HepG2 (cell line): ENCODE results near the gene HNF1B. TPM values are rescaled to one million over a fixed set of nuclear protein-coding genes. Genes with fewer than 3 reads are reported as not detected.

Experiments
- ATAC-seq: fragments of 200-7000 bp; cut with Tn5 transposase; 3 replicates; pipeline ENCODE4 v1.9.1; 2020; ENCODE audit warnings: mild to moderate bottlenecking, moderate library complexity
- BruUV-seq: library from RNA; stranded (reverse); fragments of 400-500 nt; replicated peaks from 2 replicates; lab custom pipeline; 2021; lab: Mats Ljungman, UMichigan
- CTCF ChIA-PET: fragments of 300-600 bp; formaldehyde crosslinking; extraction: SDS; loops from one replicate; lab custom pipeline; 2021; ENCODE audit warnings: low total read pairs, inconsistent platforms, low intra/inter-chr PET ratio; lab: Yijun Ruan, JAX
- POLR2A ChIA-PET: fragments of 350-600 bp; sonication (Branson Sonifier 250); formaldehyde crosslinking; loops from one replicate; lab custom pipeline; 2020; ENCODE audit warnings: antibody characterized with exemption, inconsistent platforms; lab: Yijun Ruan, JAX
- DNase-seq: peaks from one replicate; pipeline ENCODE4 v3.0.0-alpha.2; 2015; ENCODE audit warnings: low spot score
- FAIRE-seq: peaks from 3 replicates; lab custom pipeline; 2011; peaks lifted over from hg19 to GRCh38; lab: Jason Lieb, UNC
- H2AFZ ChIP-seq: one replicate; pipeline ENCODE4 v1.6.1; 2011; ENCODE audit warnings: low read length, inconsistent platforms
- H3K27ac ChIP-seq: fragments of 300-600 bp; 3 replicates; pipeline ENCODE4 v1.8.0; 2011; ENCODE audit warnings: mixed run types, mild to moderate bottlenecking, mixed read lengths, low read length, inconsistent platforms; ENCODE audit not compliant: insufficient read depth; ENCODE audit errors: extremely low read length
- H3K27me3 ChIP-seq, 2 experiments: fragments of 200-600 bp in 1 of 2; 2 replicates in 1 of 2; 3 replicates in 1 of 2; pipeline versions ENCODE4 v1.6.0 to v1.8.0; 2011; ENCODE audit warnings: low read length in 2 of 2, mild to moderate bottlenecking in 2 of 2, moderate library complexity in 2 of 2, inconsistent platforms in 1 of 2; ENCODE audit not compliant: insufficient read depth in 2 of 2, control insufficient read depth in 1 of 2
- H3K36me3 ChIP-seq, 2 experiments: fragments of 200-600 bp in 1 of 2; replicated peaks in 1 of 2; 2 replicates in 1 of 2; 3 replicates in 1 of 2; pipeline versions ENCODE4 v1.5.1 to v1.8.0; 2011; ENCODE audit warnings: low read length in 2 of 2, inconsistent platforms in 1 of 2; ENCODE audit not compliant: insufficient read depth in 2 of 2, control insufficient read depth in 1 of 2
- H3K4me1 ChIP-seq: 2 replicates; pipeline ENCODE4 v1.5.1; 2012; ENCODE audit warnings: low read length, inconsistent platforms; ENCODE audit not compliant: insufficient read depth
- H3K4me2 ChIP-seq: 2 replicates; pipeline ENCODE4 v1.6.0; 2011; ENCODE audit warnings: low read depth, low read length, inconsistent platforms
- H3K4me3 ChIP-seq, 3 experiments: fragments of 200-600 bp in 1 of 3; sonication (generic), shearing (Covaris generic) in 1 of 3; replicated peaks in 1 of 3; 2 replicates each; pipeline ENCODE4 v1.5.1; 2011 to 2016; ENCODE audit warnings: low read length in 3 of 3, inconsistent platforms in 2 of 3, low read depth in 2 of 3, mild to moderate bottlenecking in 2 of 3, control low read depth in 1 of 3, mixed read lengths in 1 of 3; ENCODE audit not compliant: insufficient read depth in 1 of 3
- H3K79me2 ChIP-seq: one replicate; pipeline ENCODE4 v1.6.1; 2011; ENCODE audit warnings: low read length, inconsistent platforms; ENCODE audit not compliant: insufficient read depth
- H3K9ac ChIP-seq: 2 replicates; pipeline ENCODE4 v1.6.0; 2011; ENCODE audit warnings: mild to moderate bottlenecking, low read depth, low read length, inconsistent platforms; ENCODE audit not compliant: insufficient read depth
- H3K9me3 ChIP-seq: 2 replicates; pipeline ENCODE4 v1.5.1; 2012; ENCODE audit warnings: mild to moderate bottlenecking, low read length
- H4K20me1 ChIP-seq: 2 replicates; pipeline ENCODE4 v1.6.0; 2011; ENCODE audit warnings: inconsistent platforms, mild to moderate bottlenecking, low read length, moderate library complexity; ENCODE audit not compliant: insufficient read depth
- AGO1 ChIP-seq: fragments of 200-400 bp; formaldehyde crosslinking; IDR thresholded peaks from 2 replicates; pipeline ENCODE4 v1.6.1; 2017; ENCODE audit warnings: mild to moderate bottlenecking, low read depth, low read length, moderate library complexity; ENCODE audit not compliant: poor library complexity, severe bottlenecking
- ELF3 ChIP-seq: IDR thresholded peaks from 2 replicates; pipeline ENCODE4 v1.6.1; 2016; ENCODE audit warnings: missing genetic modification reagents, missing compliant biosample characterization
- HMGA1 ChIP-seq: sonication (generic); formaldehyde crosslinking; conservative IDR thresholded peaks from 2 replicates; pipeline ENCODE4 v1.4.0; 2020; ENCODE audit warnings: missing genetic modification reagents
- MEIS1 ChIP-seq: sonication (generic); formaldehyde crosslinking; IDR thresholded peaks from 2 replicates; pipeline ENCODE4 v1.9.0; 2021; ENCODE audit warnings: mild to moderate bottlenecking, missing genetic modification reagents, moderate library complexity, borderline replicate concordance
- MZF1 ChIP-seq: sonication (generic); formaldehyde crosslinking; IDR thresholded peaks from 2 replicates; pipeline ENCODE4 v1.8.1; 2023; ENCODE audit warnings: mild to moderate bottlenecking, missing genetic modification reagents, borderline replicate concordance
- STAG1 ChIP-seq: sonication (generic); formaldehyde crosslinking; IDR thresholded peaks from 2 replicates; pipeline ENCODE4 v1.4.0; 2020; ENCODE audit warnings: missing genetic modification reagents
- SYNCRIP ChIP-seq: fragments of 200-400 bp; formaldehyde crosslinking; IDR thresholded peaks from 2 replicates; pipeline ENCODE4 v1.6.1; 2018; ENCODE audit warnings: mild to moderate bottlenecking, low read depth, low read length; ENCODE audit not compliant: insufficient read depth
- ZFP36 ChIP-seq: fragments of 150-350 bp; IDR thresholded peaks from 2 replicates; pipeline ENCODE4 v1.6.1; 2018; ENCODE audit warnings: borderline replicate concordance, low read length, low read depth; ENCODE audit not compliant: partially characterized antibody
- ZNF468 ChIP-seq: sonication (generic); formaldehyde crosslinking; IDR thresholded peaks from 2 replicates; pipeline ENCODE4 v1.8.0; 2022; ENCODE audit warnings: mild to moderate bottlenecking, moderate library complexity, missing genetic modification reagents
- WGBS: methylation state at CpG from one replicate; pipeline ENCODE4 v1.1.6; 2017; ENCODE audit warnings: low lambda C conversion rate; 5-methylcytosine and 5-hydroxymethylcytosine counted together
- in situ Hi-C: cut with HindIII; loops from 2 replicates; pipeline ENCODE4 v1.10.0; 2017; ENCODE audit warnings: low pct_unique_long_range_greater_than_20kb; ENCODE audit not compliant: extremely low pct_ligation_motif_present
- intact Hi-C: fragments of 100-400 bp; cut with micrococcal nuclease; formaldehyde crosslinking; loops from one replicate; pipeline ENCODE4 v1.10.0; 2022; ENCODE audit not compliant: unreplicated experiment
- polyA plus RNA-seq, 8 experiments: library from polyadenylated mRNA; depleted of rRNA in 3 of 8; stranded (reverse) in 7 of 8; unstranded in 1 of 8; fragments of >200 nt; fragmentation: Illumina TruSeq in 4 of 8; extraction: Trizol in 4 of 8; gene quantifications; 2 replicates each; pipeline versions ENCODE4 v1.2.1 to v1.2.3, GENCODE V29; 2011 to 2016; ENCODE audit warnings: low read depth in 4 of 8, missing spikeins in 1 of 8, mixed read lengths in 1 of 8; ENCODE audit not compliant: insufficient read depth in 1 of 8
- total RNA-seq, 5 experiments: library from RNA; depleted of rRNA; stranded (reverse); fragments of >200 nt; fragmentation: Illumina TruSeq; extraction: Trizol; gene quantifications; 2 replicates each; pipeline ENCODE4 v1.2.3, GENCODE V29; 2016; ENCODE audit warnings: low read depth in 1 of 5
- TF ChIP-seq, protein P1 (sequence below): fragments of 450-650 bp; IDR thresholded peaks from 2 replicates; pipeline ENCODE4 v1.6.1; 2016
- TF ChIP-seq, protein P2 (sequence below): sonication (generic); formaldehyde crosslinking; conservative IDR thresholded peaks from 2 replicates; pipeline ENCODE4 v1.4.0; 2020; ENCODE audit warnings: missing genetic modification reagents
- TF ChIP-seq, protein P3 (sequence below): sonication (generic); formaldehyde crosslinking; IDR thresholded peaks from 2 replicates; pipeline ENCODE4 v1.8.0; 2022; ENCODE audit warnings: missing genetic modification reagents, low read depth, mild to moderate bottlenecking, borderline replicate concordance
- TF ChIP-seq, protein P4 (sequence below): sonication (generic); formaldehyde crosslinking; IDR thresholded peaks from 2 replicates; pipeline ENCODE4 v1.9.0; 2022; ENCODE audit warnings: missing genetic modification reagents, mild to moderate bottlenecking, borderline replicate concordance
- TF ChIP-seq, protein P5 (sequence below): IDR thresholded peaks from 2 replicates; pipeline ENCODE4 v1.6.1; 2016; ENCODE audit warnings: low read depth, control low read depth
- TF ChIP-seq, protein P6 (sequence below): sonication (generic); formaldehyde crosslinking; IDR thresholded peaks from 2 replicates; pipeline ENCODE4 v1.4.0; 2020; ENCODE audit warnings: missing genetic modification reagents

HNF1B gene
- total and polyA plus RNA-seq, 2 of the 13 experiments (the other 11 are each of a cell fraction or from before 2014, with no cell fraction given) = 1.9 to 5.3 TPM

DNA sequence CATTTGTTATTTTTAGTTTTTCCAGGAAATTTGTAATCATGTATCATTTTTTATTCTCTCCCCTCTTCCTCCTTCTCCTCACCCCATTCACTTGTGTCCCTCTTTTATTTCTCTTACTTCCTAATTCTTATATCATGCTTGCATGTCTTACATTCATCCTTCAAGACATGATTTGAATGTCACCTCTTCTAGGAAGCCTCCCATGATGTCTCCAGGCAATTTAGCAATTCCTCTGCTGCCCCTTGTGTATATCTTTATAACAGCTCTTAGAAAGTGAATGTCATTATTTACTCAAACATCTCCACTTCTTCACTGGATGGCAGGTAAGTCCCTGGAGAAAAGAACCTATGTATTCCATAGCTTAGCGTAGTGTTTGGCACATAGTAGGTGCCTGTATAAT lies 7.8 kb downstream of the HNF1B start:
- Histone ChIP-seq H3K27me3 (no peaks in the 10 kb centered on the region), H2AFZ (no peak overlapping the region), H3K9ac (no peak overlapping the region), H3K4me2 (no peak overlapping the region), H3K4me1 (peaks cover 51% of the 10 kb centered on the region), H3K4me3 (no peak overlapping the region), H3K79me2 (peaks cover 26% of the 10 kb centered on the region), H3K27ac (no peak overlapping the region), H3K9me3 (no peaks in the 10 kb centered on the region), H4K20me1 (no peaks in the 10 kb centered on the region), H3K36me3 (peaks cover 10 to 22% of the 10 kb centered on the region in 2 experiments)
- ChIA-PET CTCF (interaction anchor here (1.1 kb wide), 1 partner anchor 87 kb away, joined by 4 read pairs; no protein-coding TSS in a partner anchor), POLR2A (interaction anchor here (1.2 to 2.1 kb wide), 3 partner anchors 9 to 29 kb away, joined by 3 to 8 read pairs (median 4); no protein-coding TSS in a partner anchor)
- ATAC-seq (no peak), DNase-seq (peak; percentile 36), FAIRE-seq (no peak)
- in situ Hi-C loops (no loop called here), intact Hi-C loops (no loop called here)
- WGBS = 100% methylated on average over 1 of the region's 1 CpG
- BruUV-seq = no TSS peak
- no peak for TF ChIP-seq MEIS1 (CRISPR knock-in tag)
- TF ChIP-seq, protein P1, sequence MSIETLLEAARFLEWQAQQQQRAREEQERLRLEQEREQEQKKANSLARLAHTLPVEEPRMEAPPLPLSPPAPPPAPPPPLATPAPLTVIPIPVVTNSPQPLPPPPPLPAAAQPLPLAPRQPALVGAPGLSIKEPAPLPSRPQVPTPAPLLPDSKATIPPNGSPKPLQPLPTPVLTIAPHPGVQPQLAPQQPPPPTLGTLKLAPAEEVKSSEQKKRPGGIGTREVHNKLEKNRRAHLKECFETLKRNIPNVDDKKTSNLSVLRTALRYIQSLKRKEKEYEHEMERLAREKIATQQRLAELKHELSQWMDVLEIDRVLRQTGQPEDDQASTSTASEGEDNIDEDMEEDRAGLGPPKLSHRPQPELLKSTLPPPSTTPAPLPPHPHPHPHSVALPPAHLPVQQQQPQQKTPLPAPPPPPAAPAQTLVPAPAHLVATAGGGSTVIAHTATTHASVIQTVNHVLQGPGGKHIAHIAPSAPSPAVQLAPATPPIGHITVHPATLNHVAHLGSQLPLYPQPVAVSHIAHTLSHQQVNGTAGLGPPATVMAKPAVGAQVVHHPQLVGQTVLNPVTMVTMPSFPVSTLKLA = no peak
- TF ChIP-seq ZNF468 (CRISPR knock-in tag) = no peak
- no peak for TF ChIP-seq ELF3
- TF ChIP-seq, protein P2, sequence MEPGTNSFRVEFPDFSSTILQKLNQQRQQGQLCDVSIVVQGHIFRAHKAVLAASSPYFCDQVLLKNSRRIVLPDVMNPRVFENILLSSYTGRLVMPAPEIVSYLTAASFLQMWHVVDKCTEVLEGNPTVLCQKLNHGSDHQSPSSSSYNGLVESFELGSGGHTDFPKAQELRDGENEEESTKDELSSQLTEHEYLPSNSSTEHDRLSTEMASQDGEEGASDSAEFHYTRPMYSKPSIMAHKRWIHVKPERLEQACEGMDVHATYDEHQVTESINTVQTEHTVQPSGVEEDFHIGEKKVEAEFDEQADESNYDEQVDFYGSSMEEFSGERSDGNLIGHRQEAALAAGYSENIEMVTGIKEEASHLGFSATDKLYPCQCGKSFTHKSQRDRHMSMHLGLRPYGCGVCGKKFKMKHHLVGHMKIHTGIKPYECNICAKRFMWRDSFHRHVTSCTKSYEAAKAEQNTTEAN (CRISPR knock-in tag) = no peak
- no peak for TF ChIP-seq HMGA1 (CRISPR knock-in tag)
- no peak for TF ChIP-seq MZF1
- TF ChIP-seq, protein P3, sequence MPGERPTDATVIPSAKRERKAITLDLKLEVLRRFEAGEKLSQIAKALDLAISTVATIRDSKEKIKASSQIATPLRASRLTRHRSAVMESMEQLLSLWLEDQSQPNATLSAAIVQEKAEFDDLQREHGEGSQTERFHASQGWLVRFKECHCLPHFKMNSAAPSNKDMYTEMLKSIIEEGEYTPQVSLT = no peak
- TF ChIP-seq ZFP36 = peak; percentile 98
- TF ChIP-seq STAG1 (CRISPR knock-in tag) = peak; percentile 35
- TF ChIP-seq SYNCRIP = no peak
- TF ChIP-seq, protein P4, sequence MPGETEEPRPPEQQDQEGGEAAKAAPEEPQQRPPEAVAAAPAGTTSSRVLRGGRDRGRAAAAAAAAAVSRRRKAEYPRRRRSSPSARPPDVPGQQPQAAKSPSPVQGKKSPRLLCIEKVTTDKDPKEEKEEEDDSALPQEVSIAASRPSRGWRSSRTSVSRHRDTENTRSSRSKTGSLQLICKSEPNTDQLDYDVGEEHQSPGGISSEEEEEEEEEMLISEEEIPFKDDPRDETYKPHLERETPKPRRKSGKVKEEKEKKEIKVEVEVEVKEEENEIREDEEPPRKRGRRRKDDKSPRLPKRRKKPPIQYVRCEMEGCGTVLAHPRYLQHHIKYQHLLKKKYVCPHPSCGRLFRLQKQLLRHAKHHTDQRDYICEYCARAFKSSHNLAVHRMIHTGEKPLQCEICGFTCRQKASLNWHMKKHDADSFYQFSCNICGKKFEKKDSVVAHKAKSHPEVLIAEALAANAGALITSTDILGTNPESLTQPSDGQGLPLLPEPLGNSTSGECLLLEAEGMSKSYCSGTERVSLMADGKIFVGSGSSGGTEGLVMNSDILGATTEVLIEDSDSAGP (CRISPR knock-in tag) = no peak
- no peak for TF ChIP-seq AGO1
- TF ChIP-seq, protein P5, sequence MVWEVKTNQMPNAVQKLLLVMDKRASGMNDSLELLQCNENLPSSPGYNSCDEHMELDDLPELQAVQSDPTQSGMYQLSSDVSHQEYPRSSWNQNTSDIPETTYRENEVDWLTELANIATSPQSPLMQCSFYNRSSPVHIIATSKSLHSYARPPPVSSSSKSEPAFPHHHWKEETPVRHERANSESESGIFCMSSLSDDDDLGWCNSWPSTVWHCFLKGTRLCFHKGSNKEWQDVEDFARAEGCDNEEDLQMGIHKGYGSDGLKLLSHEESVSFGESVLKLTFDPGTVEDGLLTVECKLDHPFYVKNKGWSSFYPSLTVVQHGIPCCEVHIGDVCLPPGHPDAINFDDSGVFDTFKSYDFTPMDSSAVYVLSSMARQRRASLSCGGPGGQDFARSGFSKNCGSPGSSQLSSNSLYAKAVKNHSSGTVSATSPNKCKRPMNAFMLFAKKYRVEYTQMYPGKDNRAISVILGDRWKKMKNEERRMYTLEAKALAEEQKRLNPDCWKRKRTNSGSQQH (CRISPR knock-in tag) = no peak
- TF ChIP-seq, protein P6, sequence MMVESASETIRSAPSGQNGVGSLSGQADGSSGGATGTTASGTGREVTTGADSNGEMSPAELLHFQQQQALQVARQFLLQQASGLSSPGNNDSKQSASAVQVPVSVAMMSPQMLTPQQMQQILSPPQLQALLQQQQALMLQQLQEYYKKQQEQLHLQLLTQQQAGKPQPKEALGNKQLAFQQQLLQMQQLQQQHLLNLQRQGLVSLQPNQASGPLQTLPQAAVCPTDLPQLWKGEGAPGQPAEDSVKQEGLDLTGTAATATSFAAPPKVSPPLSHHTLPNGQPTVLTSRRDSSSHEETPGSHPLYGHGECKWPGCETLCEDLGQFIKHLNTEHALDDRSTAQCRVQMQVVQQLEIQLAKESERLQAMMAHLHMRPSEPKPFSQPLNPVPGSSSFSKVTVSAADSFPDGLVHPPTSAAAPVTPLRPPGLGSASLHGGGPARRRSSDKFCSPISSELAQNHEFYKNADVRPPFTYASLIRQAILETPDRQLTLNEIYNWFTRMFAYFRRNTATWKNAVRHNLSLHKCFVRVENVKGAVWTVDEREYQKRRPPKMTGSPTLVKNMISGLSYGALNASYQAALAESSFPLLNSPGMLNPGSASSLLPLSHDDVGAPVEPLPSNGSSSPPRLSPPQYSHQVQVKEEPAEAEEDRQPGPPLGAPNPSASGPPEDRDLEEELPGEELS (CRISPR knock-in tag) = no peak
